Central memory CD4-positive, alpha-beta T cell (primary cell): ENCODE results near the gene PTP4A2.
"Not testable (repeated sequence)": the region's sequence is repeated elsewhere in the genome, so short reads cannot be mapped to it uniquely, and the experiment has no call there.

ENCODE experiments used
- DNase-seq: peaks from one replicate; pipeline ENCODE4 v3.0.0; 2022

The PTP4A2 gene

GRCh38 chr1:31949862-31950261, 11.7 kb upstream of the PTP4A2 start:
- DNase-seq: no peak

GRCh38 chr1:31945677-31946076, 7.5 kb upstream of the PTP4A2 start:
- DNase-seq: not testable (repeated sequence)

- DNase-seq: peak; percentile 81
These were observed 6.3 kb upstream of the PTP4A2 start for GRCh38 chr1:31944205-31945089.

- DNase-seq: peak; percentile 69
These were observed 5.5 kb upstream of the PTP4A2 start for GRCh38 chr1:31943546-31944184.

- not testable (repeated sequence) for DNase-seq
These were observed 3.9 kb upstream of the PTP4A2 start for GRCh38 chr1:31942061-31942460.

GRCh38 chr1:31939484-31940329, 1.5 kb upstream of the PTP4A2 start:
- peak; percentile 81 for DNase-seq

GRCh38 chr1:31937300-31938183, 626 bp downstream of the PTP4A2 start:
- peak; percentile 74 for DNase-seq

- DNase-seq: no peak
These were observed 1.2 kb downstream of the PTP4A2 start for GRCh38 chr1:31936981-31937299.

- DNase-seq: no peak
These were observed 1.7 kb downstream of the PTP4A2 start for GRCh38 chr1:31936278-31936980.

- peak; percentile 40 for DNase-seq
These were observed 3.2 kb downstream of the PTP4A2 start for GRCh38 chr1:31934706-31935629.

- DNase-seq: no peak
These were observed 5.5 kb downstream of the PTP4A2 start for GRCh38 chr1:31932491-31933316.

GRCh38 chr1:31931593-31932225, 6.5 kb downstream of the PTP4A2 start:
- DNase-seq: no peak

GRCh38 chr1:31930836-31931592, 7.2 kb downstream of the PTP4A2 start:
- no peak for DNase-seq

GRCh38 chr1:31927661-31927980, 10.5 kb downstream of the PTP4A2 start:
- DNase-seq: no peak

- no peak for DNase-seq
These were observed 11.1 kb downstream of the PTP4A2 start for GRCh38 chr1:31926853-31927660.

GRCh38 chr1:31926252-31926651, 11.9 kb downstream of the PTP4A2 start:
- DNase-seq: no peak

- DNase-seq: not testable (repeated sequence)
These were observed 12.3 kb downstream of the PTP4A2 start for GRCh38 chr1:31925824-31926223.

- DNase-seq: no peak
These were observed 13.3 kb downstream of the PTP4A2 start for GRCh38 chr1:31924839-31925238.
